GM19023 (cell line): ENCODE measurements around the gene GRAMD2B.
A peak's percentile ranks its signal among the peaks of the same experiment; 100 is the strongest.
"Not testable (repeated sequence)": the region's sequence is repeated elsewhere in the genome, so short reads cannot be mapped to it uniquely, and the experiment has no call there.

Source experiments
- ATAC-seq: cut with Tn5 transposase; IDR thresholded peaks from one replicate; pipeline ENCODE4 v1.9.1; 2021; ENCODE audit warnings: mild to moderate bottlenecking, moderate library complexity; ENCODE audit not compliant: unreplicated experiment

Gene GRAMD2B

GRCh38 chr5:126448720-126449119, 25.5 kb downstream of the GRAMD2B start:
- ATAC-seq: no peak

- peak; percentile 79 for ATAC-seq
Measured at GRCh38 chr5:126449751-126450271, 26.6 kb downstream of the GRAMD2B start.

- peak; percentile 48 for ATAC-seq
Measured at GRCh38 chr5:126450346-126450745, 27.1 kb downstream of the GRAMD2B start.

GRCh38 chr5:126450907-126451306, 27.7 kb downstream of the GRAMD2B start:
- ATAC-seq: no peak

GRCh38 chr5:126452477-126452876, 29.3 kb downstream of the GRAMD2B start:
- ATAC-seq: no peak

GRCh38 chr5:126454081-126454480, 30.9 kb downstream of the GRAMD2B start:
- ATAC-seq: no peak

- no peak for ATAC-seq
Measured at GRCh38 chr5:126454535-126454934, 31.3 kb downstream of the GRAMD2B start.

- no peak for ATAC-seq
Measured at GRCh38 chr5:126455264-126455663, 32.1 kb downstream of the GRAMD2B start.

GRCh38 chr5:126455728-126456127, 32.5 kb downstream of the GRAMD2B start:
- no peak for ATAC-seq

GRCh38 chr5:126456217-126456820, 33.1 kb downstream of the GRAMD2B start:
- ATAC-seq: no peak

GRCh38 chr5:126460459-126460858, 37.2 kb downstream of the GRAMD2B start:
- ATAC-seq: no peak

GRCh38 chr5:126460977-126461376, 37.8 kb downstream of the GRAMD2B start:
- ATAC-seq: no peak

- peak; percentile 11 for ATAC-seq
Measured at GRCh38 chr5:126461838-126462237, 38.6 kb downstream of the GRAMD2B start.

- peak; percentile 69 for ATAC-seq
Measured at GRCh38 chr5:126462239-126463014, 39.2 kb downstream of the GRAMD2B start.

GRCh38 chr5:126464016-126464415, 40.8 kb downstream of the GRAMD2B start:
- no peak for ATAC-seq

GRCh38 chr5:126464959-126465358, 41.8 kb downstream of the GRAMD2B start:
- ATAC-seq: no peak

- ATAC-seq: no peak
Measured at GRCh38 chr5:126468091-126468490, 44.9 kb downstream of the GRAMD2B start.

GRCh38 chr5:126469536-126470316, 46.5 kb downstream of the GRAMD2B start:
- no peak for ATAC-seq

GRCh38 chr5:126470529-126470928, 47.3 kb downstream of the GRAMD2B start:
- ATAC-seq: not testable (repeated sequence)

GRCh38 chr5:126471247-126471646, 48.0 kb downstream of the GRAMD2B start:
- ATAC-seq: no peak

GRCh38 chr5:126471875-126472537, 48.8 kb downstream of the GRAMD2B start:
- peak; percentile 67 for ATAC-seq
